GM19438 (cell line): ENCODE measurements around the gene PRODH.
"Not testable (repeated sequence)": the region's sequence is repeated elsewhere in the genome, so short reads cannot be mapped to it uniquely, and the experiment has no call there.

Experiments used
- ATAC-seq: cut with Tn5 transposase; IDR thresholded peaks from one replicate; pipeline ENCODE4 v1.9.1; 2021; ENCODE audit warnings: low read depth; ENCODE audit not compliant: unreplicated experiment

PRODH gene

GRCh38 chr22:18956121-18956895, 20.2 kb upstream of the PRODH start:
- not testable (repeated sequence) for ATAC-seq

- no peak for ATAC-seq
Measured at GRCh38 chr22:18955696-18956095, 19.6 kb upstream of the PRODH start.

- no peak for ATAC-seq
Measured at GRCh38 chr22:18954990-18955571, 19.0 kb upstream of the PRODH start.

GRCh38 chr22:18954303-18954989, 18.4 kb upstream of the PRODH start:
- ATAC-seq, result not testable (repeated sequence)

- ATAC-seq, result not testable (repeated sequence)
Measured at GRCh38 chr22:18953128-18953527, 17.0 kb upstream of the PRODH start.

GRCh38 chr22:18952022-18952421, 15.9 kb upstream of the PRODH start:
- ATAC-seq, result no peak

GRCh38 chr22:18950141-18950540, 14.0 kb upstream of the PRODH start:
- no peak for ATAC-seq

GRCh38 chr22:18947905-18948304, 11.8 kb upstream of the PRODH start:
- no peak for ATAC-seq

GRCh38 chr22:18947105-18947504, 11.0 kb upstream of the PRODH start:
- ATAC-seq, result not testable (repeated sequence)

- ATAC-seq, result not testable (repeated sequence)
Measured at GRCh38 chr22:18938691-18939090, 2.6 kb upstream of the PRODH start.

- not testable (repeated sequence) for ATAC-seq
Measured at GRCh38 chr22:18934688-18935087, 1.4 kb downstream of the PRODH start.

- no peak for ATAC-seq
Measured at GRCh38 chr22:18933914-18934313, 2.2 kb downstream of the PRODH start.

GRCh38 chr22:18931905-18932652, 4.0 kb downstream of the PRODH start:
- ATAC-seq, result no peak

GRCh38 chr22:18929459-18929858, 6.6 kb downstream of the PRODH start:
- ATAC-seq, result no peak

- ATAC-seq, result no peak
Measured at GRCh38 chr22:18927573-18927972, 8.5 kb downstream of the PRODH start.

GRCh38 chr22:18927020-18927419, 9.1 kb downstream of the PRODH start:
- ATAC-seq, result no peak

GRCh38 chr22:18925368-18926064, 10.6 kb downstream of the PRODH start:
- ATAC-seq, result no peak

- ATAC-seq, result not testable (repeated sequence)
Measured at GRCh38 chr22:18920257-18920902, 15.7 kb downstream of the PRODH start.

- not testable (repeated sequence) for ATAC-seq
Measured at GRCh38 chr22:18917818-18918217, 18.3 kb downstream of the PRODH start.

- not testable (repeated sequence) for ATAC-seq
Measured at GRCh38 chr22:18915550-18915949, 20.5 kb downstream of the PRODH start.
